Memory B cell (primary cell): ENCODE results near the gene TRAF2.
A peak's percentile ranks its signal among the peaks of the same experiment; 100 is the strongest.

Experiments used
- ATAC-seq: fragments of 150-1000 bp; cut with Tn5 transposase; 2 replicates; pipeline ENCODE4 v1.10.0; 2021; ENCODE audit warnings: low read depth, mild to moderate bottlenecking, moderate library complexity
- DNase-seq, 2 donors: peaks; one replicate each; pipeline ENCODE4 v3.0.0; 2022; ENCODE audit warnings: low spot score in 2 of 2
- H3K27ac Mint-ChIP-seq: one replicate; pipeline ENCODE4 v1.8.0; 2022; ENCODE audit warnings: mild to moderate bottlenecking, moderate library complexity, mixed read lengths
- H3K27me3 Mint-ChIP-seq: one replicate; pipeline ENCODE4 v1.8.0; 2022; ENCODE audit warnings: mixed read lengths
- H3K36me3 Mint-ChIP-seq: one replicate; pipeline ENCODE4 v1.8.0; 2022; ENCODE audit warnings: mild to moderate bottlenecking, mixed read lengths
- H3K4me1 Mint-ChIP-seq: one replicate; pipeline ENCODE4 v1.8.0; 2022; ENCODE audit warnings: mixed read lengths
- H3K4me3 Mint-ChIP-seq: one replicate; pipeline ENCODE4 v1.8.0; 2022; ENCODE audit warnings: mild to moderate bottlenecking, moderate library complexity, mixed read lengths
- H3K9me3 Mint-ChIP-seq: one replicate; pipeline ENCODE4 v1.8.0; 2022; ENCODE audit warnings: mixed read lengths

Gene TRAF2

DNA sequence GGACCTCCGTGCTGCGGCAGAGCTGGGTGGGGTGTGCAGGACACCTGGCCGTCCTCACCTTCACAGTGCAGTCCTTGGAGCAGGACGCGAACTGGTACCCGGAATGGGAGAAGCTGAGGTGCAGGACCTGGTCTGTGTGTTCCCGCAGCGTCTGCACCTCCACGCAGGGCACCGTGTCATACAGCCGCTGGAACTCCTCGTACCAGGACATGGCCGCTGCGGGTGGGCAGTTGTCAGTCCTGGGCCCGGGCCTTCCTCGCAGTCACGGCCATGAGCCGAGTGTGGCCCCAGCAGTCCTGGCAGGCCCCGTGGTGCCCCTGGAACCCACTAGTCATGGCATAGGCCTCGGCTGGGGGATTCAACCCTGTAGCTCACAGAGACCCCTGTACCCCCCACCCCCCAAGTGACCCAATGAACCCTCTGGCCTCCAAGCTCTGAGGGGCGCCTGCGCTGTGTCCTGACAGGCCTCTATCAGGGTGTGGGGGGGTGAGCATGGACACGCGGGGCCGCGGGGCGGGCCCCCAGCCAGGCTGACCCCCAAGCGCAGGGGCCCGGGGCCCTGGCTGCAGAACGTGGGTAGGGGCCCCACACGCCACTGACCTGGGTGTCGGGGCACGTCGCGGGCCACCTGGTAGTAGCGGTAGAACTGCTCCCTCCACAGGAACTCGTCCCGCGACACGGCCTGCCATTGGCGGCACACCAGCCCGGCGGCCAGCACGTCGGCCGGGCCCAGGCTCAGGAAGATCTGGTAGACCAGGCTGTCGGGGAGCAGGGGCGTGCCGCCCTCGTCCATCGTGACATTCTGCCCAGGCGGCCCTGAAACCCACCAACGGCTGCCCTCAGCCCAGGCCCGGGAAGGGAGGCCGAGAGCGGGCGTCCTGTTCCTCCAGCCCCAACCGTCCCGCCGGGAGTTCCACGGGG lies 57.2 kb downstream of the TRAF2 start:
- Mint-ChIP-seq H3K4me1 (peaks cover 2% of the 10 kb centered on the region), H3K27ac (peak overlapping the region; percentile 62), H3K36me3 (peaks cover 14% of the 10 kb centered on the region), H3K9me3 (no peaks in the 10 kb centered on the region), H3K4me3 (peak overlapping the region; percentile 84), H3K27me3 (no peaks in the 10 kb centered on the region)
- peak in 1 of 2 donors; percentile 41 for DNase-seq
- ATAC-seq, result peak; percentile 4

DNA sequence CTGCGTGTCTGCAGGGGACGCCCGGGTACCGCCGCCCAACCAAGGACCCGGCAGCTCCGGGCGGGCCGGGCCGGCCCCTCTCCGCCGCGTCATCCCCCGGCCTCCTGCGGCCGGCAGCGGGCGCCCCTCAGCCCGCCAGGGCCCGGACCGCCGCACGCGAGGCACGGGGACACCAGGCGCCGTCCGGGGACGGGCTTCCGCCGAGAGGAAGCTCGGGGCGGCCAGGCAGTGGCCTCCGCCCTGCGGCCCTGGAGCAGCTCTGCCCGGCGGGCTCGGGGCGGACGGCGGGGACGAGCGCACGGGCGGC lies 57.8 kb downstream of the TRAF2 start:
- ATAC-seq, result peak; percentile 47
- H3K4me1 Mint-ChIP-seq, result peaks cover 2% of the 10 kb centered on the region
- peaks cover 12% of the 10 kb centered on the region for H3K36me3 Mint-ChIP-seq
- H3K27ac Mint-ChIP-seq, result peak overlapping the region; percentile 62
- no peaks in the 10 kb centered on the region for H3K27me3 Mint-ChIP-seq
- peak overlapping the region; percentile 84 for H3K4me3 Mint-ChIP-seq
- no peaks in the 10 kb centered on the region for H3K9me3 Mint-ChIP-seq
- peak in 1 of 2 donors; percentile 29 for DNase-seq

DNA sequence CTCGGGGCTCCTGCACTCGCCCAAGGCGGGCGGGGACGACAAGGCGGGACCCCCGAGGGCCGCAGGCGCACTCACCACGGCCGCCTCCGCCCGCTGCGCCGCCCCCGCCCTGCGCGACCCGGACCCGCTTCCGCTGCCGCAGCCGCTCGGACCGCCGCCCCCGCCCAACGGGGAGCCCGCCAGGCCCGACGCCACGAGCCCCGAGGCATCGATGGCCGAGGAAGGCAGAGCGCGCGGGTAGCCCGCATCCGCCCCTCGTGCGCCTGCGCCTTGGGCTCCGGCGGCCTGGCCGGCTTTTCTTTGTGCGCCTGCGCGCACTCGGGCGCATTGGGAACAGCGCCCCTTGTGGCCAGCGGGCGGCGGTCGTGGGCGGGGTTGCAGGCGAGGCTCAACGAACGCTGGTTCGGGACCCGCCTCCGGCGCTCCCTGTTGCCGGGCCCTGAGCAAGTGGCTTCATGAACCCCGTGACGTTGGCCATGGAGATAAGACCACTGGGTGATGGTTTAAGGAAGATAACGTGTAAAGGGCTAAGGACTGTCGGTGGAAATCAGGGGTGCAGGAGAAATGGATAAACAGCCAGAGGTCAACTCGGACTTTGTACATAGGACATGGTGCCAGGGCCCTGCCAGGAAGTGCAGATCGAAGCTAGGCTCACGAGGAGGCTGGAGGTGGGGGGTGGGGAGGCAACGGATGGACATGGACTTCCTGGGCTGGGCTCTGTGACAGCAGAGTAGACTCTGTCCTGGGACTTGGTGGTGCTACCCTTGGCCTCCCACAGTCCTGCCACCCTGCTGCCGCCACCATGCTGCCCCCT lies 58.4 kb downstream of the TRAF2 start, which contains the start of the genes C8G and FBXW5:
C8G (plus strand) TSS at position 725 of the 814 bp plus-strand sequence; CDS start at position 803, 78 bp downstream.
FBXW5 (minus strand) TSS at position 220 of the 814 bp plus-strand sequence. CDS start 655 bp downstream, outside the sequence.
- peaks cover 8% of the 10 kb centered on the region for H3K36me3 Mint-ChIP-seq
- no peaks in the 10 kb centered on the region for H3K27me3 Mint-ChIP-seq

DNA sequence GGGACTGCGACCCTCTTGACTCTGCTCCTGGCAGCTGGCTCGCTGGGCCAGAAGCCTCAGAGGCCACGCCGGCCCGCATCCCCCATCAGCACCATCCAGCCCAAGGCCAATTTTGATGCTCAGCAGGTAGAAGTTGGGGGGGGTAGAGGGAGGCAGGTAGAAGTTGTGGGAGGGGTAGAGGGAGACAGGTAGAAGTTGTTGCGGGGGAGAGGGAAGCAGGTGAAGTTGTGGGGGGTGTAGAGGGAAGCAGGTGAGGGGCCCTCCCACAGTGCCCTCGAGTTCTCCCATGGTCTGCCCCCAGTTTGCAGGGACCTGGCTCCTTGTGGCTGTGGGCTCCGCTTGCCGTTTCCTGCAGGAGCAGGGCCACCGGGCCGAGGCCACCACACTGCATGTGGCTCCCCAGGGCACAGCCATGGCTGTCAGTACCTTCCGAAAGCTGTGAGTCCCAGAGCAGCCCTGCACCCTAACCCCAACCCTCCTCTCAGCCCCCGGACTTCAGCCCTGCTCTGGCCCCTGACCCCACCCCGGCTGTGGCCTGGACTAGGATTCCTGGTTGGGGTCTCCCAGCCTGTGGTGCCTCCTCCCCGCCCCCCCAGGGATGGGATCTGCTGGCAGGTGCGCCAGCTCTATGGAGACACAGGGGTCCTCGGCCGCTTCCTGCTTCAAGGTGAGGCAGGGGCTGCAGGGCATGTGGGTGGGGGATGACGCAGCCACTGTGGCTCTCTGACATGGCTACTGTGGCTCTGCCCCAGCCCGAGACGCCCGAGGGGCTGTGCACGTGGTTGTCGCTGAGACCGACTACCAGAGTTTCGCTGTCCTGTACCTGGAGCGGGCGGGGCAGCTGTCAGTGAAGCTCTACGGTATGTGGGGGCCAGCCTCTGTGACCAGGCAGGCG lies 59.3 kb downstream of the TRAF2 start:
- H3K9me3 Mint-ChIP-seq, result no peaks in the 10 kb centered on the region
- no peaks in the 10 kb centered on the region for H3K27me3 Mint-ChIP-seq
- no peak overlapping the region for H3K4me3 Mint-ChIP-seq
- H3K36me3 Mint-ChIP-seq, result peaks cover 8% of the 10 kb centered on the region
- H3K27ac Mint-ChIP-seq, result no peak overlapping the region
- ATAC-seq, result no peak
- DNase-seq, result no peak
- H3K4me1 Mint-ChIP-seq, result peaks cover 5% of the 10 kb centered on the region

More for the DNA sequence above, 58.4 kb downstream of the TRAF2 start, which contains the start of the genes C8G and FBXW5:
- no peaks in the 10 kb centered on the region for H3K9me3 Mint-ChIP-seq
- ATAC-seq (peak; percentile 84), DNase-seq (peak; percentile 94 to 97)
- H3K4me3 Mint-ChIP-seq, result peak within 1 kb of the TSS; percentile 84
- H3K27ac Mint-ChIP-seq, result peak within 1 kb of the TSS; percentile 62
- H3K4me1 Mint-ChIP-seq, result peaks cover 2% of the 10 kb centered on the region

DNA sequence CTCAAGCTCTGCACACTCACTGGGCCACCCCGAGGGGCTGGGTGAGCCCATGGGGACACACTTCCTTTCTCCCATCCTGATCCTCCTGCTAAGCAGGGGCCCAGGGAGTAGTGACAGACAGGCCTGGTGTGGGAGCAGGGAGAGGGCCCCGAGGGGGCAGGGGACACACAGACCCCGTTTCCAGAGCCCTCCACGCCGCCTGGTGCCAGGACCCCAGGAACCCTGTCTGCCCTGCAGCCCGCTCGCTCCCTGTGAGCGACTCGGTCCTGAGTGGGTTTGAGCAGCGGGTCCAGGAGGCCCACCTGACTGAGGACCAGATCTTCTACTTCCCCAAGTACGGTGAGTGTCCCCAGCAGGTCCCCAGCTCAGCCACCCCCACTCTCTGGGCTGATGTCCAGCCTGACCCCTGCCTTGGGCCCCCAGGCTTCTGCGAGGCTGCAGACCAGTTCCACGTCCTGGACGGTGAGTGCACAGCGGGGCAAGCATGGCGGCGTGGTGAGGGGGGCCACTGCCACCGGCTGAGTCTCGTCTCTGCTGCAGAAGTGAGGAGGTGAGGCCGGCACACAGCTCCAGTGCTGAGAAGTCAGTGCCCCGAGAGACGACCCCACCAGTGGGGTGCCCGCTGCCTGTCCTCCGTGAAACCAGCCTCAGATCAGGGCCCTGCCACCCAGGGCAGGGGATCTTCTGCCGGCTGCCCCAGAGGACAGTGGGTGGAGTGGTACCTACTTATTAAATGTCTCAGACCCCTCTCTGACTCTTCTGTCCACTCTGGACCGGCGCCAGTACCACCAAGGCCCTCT lies 60.1 kb downstream of the TRAF2 start:
- DNase-seq (no peak), ATAC-seq (no peak)
- H3K4me3 Mint-ChIP-seq, result no peak overlapping the region
- H3K9me3 Mint-ChIP-seq, result no peaks in the 10 kb centered on the region
- H3K27ac Mint-ChIP-seq, result no peak overlapping the region
- H3K27me3 Mint-ChIP-seq, result no peaks in the 10 kb centered on the region
- H3K4me1 Mint-ChIP-seq, result peaks cover 5% of the 10 kb centered on the region
- peaks cover 5% of the 10 kb centered on the region for H3K36me3 Mint-ChIP-seq

DNA sequence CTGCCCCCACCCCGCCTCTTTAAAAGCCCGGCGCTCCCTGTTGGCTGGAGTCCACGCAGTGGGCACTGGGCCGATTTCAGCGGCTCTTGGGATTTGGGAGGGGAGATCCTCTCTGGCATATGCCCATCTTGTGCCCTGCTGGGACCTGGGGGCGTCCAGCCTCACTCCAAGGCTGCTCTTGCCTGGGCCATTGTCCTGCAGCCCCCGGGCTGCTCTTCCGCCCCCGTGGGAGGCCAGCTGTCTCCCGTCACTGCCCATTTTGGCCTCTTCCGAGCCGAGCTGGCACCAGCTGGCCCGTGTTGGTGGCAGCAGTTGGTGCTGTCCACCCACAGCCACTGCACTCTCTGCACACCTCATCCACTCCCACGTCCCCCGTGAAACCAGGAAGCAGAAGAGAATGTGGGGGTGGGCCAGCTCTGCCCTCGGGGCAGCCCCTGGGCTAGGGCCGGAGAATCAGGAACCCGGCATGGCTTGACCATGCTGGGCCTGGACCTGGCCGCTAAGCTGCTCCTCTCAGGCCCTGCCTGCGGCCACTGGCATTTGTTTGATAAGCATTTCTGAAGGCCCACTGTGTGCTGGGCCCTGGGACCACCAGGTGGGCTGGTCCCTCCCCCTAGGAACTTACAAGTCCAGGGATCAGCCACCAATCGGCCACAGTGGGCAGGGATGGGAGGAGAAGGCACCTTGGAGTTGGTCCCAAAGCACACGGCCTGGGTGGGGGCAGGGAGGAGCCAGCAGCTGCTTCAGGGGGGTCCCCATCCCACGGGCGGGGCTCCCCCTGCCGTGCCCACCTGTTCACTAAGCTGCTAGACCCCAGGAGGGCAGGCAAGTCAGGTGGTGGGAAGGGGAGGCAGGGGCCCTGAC lies 60.9 kb downstream of the TRAF2 start:
- ATAC-seq (no peak), DNase-seq (no peak)
- H3K4me1 Mint-ChIP-seq, result peaks cover 5% of the 10 kb centered on the region
- H3K27ac Mint-ChIP-seq, result no peak overlapping the region
- peaks cover 1% of the 10 kb centered on the region for H3K36me3 Mint-ChIP-seq
- H3K9me3 Mint-ChIP-seq, result no peaks in the 10 kb centered on the region
- peak overlapping the region; percentile 24 for H3K4me3 Mint-ChIP-seq
- H3K27me3 Mint-ChIP-seq, result no peaks in the 10 kb centered on the region

DNA sequence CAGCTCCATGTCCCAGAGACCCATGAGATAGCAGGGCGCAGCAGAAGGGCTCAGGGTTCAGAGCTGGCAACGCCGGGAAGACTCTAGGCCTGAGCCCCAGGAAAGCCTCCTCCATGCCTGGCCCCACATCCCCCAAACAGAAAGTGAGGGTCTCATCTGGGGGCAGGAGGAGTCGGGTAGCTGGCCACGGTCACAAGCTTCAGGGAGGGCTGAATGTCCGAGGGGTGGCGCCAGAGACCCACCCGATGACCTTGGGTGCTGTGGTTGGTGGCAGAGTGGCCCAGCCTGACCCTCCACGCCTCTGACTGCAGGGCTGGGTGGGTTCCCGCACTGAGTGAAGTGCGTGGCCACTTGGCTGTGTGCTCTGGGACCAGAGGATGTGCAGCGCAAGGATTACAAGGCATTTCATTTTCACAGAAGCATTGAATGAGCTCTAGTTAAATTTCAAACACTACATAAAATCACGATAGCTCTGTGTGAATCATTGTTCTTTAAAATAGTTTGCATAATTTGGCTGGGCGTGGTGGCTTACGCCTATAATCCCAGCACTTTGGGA lies 61.7 kb downstream of the TRAF2 start:
- H3K27me3 Mint-ChIP-seq, result no peaks in the 10 kb centered on the region
- no peak overlapping the region for H3K27ac Mint-ChIP-seq
- no peaks in the 10 kb centered on the region for H3K36me3 Mint-ChIP-seq
- DNase-seq (no peak), ATAC-seq (no peak)
- peaks cover 5% of the 10 kb centered on the region for H3K4me1 Mint-ChIP-seq
- H3K9me3 Mint-ChIP-seq, result no peaks in the 10 kb centered on the region
- H3K4me3 Mint-ChIP-seq, result peak overlapping the region; percentile 17

DNA sequence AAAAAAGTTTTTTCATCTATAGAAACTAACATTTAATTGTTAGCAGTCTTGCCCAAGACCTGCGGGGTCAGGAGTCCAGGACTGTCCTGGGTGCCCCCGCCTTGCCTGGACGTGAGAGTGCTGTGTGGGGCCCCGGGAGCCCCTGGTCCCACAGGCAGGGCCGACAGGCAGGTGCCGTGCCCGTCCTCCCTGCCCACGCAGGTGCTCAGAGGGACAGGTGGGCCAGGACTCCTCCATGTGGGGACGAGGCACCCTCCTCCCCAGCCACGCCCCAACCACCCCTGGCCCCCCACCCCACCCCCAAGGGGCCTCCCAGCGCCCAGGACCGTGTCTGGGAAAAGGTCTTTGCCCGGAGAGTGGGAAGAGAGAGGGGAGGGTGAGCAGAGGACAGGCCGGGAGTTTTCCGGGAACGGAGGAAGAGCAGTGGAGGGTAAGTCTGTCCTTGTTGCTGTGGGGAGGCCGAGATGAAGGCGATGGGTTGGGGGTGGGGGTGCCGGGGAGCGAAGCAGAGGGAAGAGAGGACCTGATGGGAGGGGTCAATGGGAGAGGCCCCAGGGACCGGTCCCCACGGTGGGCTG lies 63.0 kb downstream of the TRAF2 start:
- no peaks in the 10 kb centered on the region for H3K27me3 Mint-ChIP-seq
- DNase-seq, result no peak
- H3K4me1 Mint-ChIP-seq, result peaks cover 5% of the 10 kb centered on the region
- no peaks in the 10 kb centered on the region for H3K9me3 Mint-ChIP-seq
- ATAC-seq, result no peak
- peak overlapping the region; percentile 75 for H3K27ac Mint-ChIP-seq
- no peaks in the 10 kb centered on the region for H3K36me3 Mint-ChIP-seq
- peak overlapping the region; percentile 86 for H3K4me3 Mint-ChIP-seq

DNA sequence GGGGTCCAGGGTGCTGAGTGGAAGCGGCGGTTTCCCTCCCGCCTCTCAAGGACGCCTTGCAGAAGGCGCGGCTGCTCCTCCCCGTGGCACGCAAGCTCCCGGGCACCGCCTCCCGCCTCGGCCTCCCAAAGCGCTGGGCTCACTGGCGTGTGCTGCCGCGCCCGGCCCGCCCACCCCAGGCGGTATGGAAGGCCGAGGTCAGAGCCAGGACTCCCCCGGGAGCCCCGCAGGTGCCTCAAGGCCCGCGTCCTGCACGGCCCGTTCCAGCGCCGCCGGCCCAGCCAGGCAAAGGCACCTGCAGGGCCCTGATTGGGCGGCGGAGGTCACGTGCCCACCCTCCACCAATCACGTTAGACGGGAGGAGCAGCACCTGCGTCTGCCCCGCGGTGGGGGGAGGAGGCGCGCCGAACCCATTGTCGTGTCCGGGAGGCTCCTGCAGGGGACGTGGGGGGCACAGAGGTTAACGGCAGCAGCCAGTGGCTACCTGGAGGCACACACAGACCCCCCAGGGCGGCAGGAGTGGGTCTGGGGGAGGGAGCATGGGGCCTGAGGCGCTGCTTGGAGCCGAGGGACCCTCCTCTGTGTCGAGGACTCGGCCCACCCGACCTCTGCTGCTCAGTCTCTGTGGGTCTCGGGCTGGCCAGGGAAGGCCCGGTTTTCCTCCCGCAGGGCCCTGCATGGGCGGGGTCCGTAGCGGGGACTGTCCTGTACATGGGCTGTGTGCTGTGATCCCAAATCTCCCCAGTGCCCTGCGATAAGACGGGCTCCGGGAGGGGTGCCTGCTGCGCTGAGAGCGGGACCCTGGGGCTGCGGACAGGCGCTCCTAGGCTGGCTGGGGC lies 63.7 kb downstream of the TRAF2 start:
- Mint-ChIP-seq H3K9me3 (no peaks in the 10 kb centered on the region), H3K36me3 (no peaks in the 10 kb centered on the region), H3K4me1 (peaks cover 3% of the 10 kb centered on the region), H3K4me3 (peak overlapping the region; percentile 86), H3K27me3 (peaks cover 4% of the 10 kb centered on the region), H3K27ac (peak overlapping the region; percentile 75)
- peak; percentile 94 to 96 for DNase-seq
- ATAC-seq, result peak; percentile 97

DNA sequence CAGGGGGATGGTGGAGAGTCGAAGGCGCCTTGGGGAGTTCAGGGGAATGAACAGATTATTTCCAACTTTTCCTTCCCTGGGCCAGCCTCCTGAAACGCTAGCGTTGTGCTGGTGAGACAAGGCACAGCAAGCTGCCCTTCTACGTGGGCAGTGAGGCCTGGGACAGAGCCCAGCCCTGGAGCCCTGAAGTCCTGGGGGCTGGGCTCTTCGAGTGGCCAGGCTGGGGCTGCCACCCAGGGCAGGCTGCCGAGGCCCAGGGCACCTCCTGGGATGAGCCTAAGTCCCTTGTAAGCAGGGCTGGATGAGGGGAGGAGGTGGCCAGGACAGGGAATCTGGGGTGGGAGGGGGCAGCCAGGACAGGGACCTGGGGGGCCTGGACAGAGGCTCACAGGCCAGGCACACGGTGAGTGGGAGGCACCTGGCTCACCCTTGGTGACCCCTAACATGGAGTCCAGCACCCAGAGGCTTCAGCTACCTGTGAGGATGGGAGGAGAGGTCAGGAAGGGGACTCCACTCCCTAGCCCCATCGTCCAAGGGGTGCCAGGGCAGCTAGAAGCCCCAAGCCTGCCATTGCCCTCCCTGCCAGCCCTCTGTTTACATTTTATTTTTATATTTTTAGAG lies 64.5 kb downstream of the TRAF2 start:
- Mint-ChIP-seq H3K27ac (no peak overlapping the region), H3K4me1 (peaks cover 3% of the 10 kb centered on the region), H3K36me3 (no peaks in the 10 kb centered on the region), H3K4me3 (peak overlapping the region; percentile 83), H3K9me3 (no peaks in the 10 kb centered on the region), H3K27me3 (peaks cover 7% of the 10 kb centered on the region)
- DNase-seq (no peak), ATAC-seq (no peak)
